Measurements from ENCODE around the gene RYR2. TPM values are rescaled to one million over a fixed set of nuclear protein-coding genes. Genes with fewer than 3 reads are reported as not detected.

RYR2 gene
- total and polyA plus RNA-seq, 11 donors: 77.7 to 1,319 (median 805) TPM

GRCh38 chr1:237033804-237034203 lies 8.2 kb upstream of the RYR2 start:
- intact Hi-C loops (cut with DNase I): no loop called here
- Histone ChIP-seq H3K4me3 (no peak overlapping the region), H3K36me3 (no peaks in the 10 kb centered on the region), H3K9me3 (no peaks in the 10 kb centered on the region), H3K27me3 (no peaks in the 10 kb centered on the region), H3K27ac (peak overlapping the region in 10 of 12 donors; percentile 42 to 91 (median 71)), H3K4me1 (peaks cover 0 to 33% (median 4%) of the 10 kb centered on the region in 12 donors)
- no peak for TF ChIP-seq POLR2A (IDR thresholded peaks at IDR 0.05)
- TF ChIP-seq CTCF (IDR thresholded peaks at IDR 0.05): no peak
- 45 to 57% (median 50%) methylated on average over 4 of the region's 4 CpGs for WGBS, 4 donors
- DNase-seq: no peak
- ATAC-seq: peak in 2 of 4 donors; percentile 56 to 62

GRCh38 chr1:237035759-237036158 lies 6.2 kb upstream of the RYR2 start:
- WGBS, 4 donors: 75 to 91% (median 84%) methylated on average over 1 of the region's 1 CpG
- ATAC-seq (no peak), DNase-seq (no peak)
- Histone ChIP-seq H3K4me3 (no peak overlapping the region), H3K27ac (peak overlapping the region in 1 of 12 donors; percentile 64), H3K36me3 (no peaks in the 10 kb centered on the region), H3K4me1 (peaks cover 0 to 38% (median 5%) of the 10 kb centered on the region in 12 donors), H3K27me3 (peaks cover 0 to 1% (median 0%) of the 10 kb centered on the region in 9 donors), H3K9me3 (no peaks in the 10 kb centered on the region)
- TF ChIP-seq CTCF (IDR thresholded peaks at IDR 0.05): no peak
- no peak for TF ChIP-seq POLR2A (IDR thresholded peaks at IDR 0.05)
- intact Hi-C loops (cut with DNase I): no loop called here

GRCh38 chr1:237038211-237038610 lies 3.8 kb upstream of the RYR2 start:
- Histone ChIP-seq H3K27me3 (peaks cover 0 to 25% (median 9%) of the 10 kb centered on the region in 9 donors), H3K27ac (peak overlapping the region in 8 of 12 donors; percentile 8 to 71 (median 47))

GRCh38 chr1:237040823-237041222 lies 1.2 kb upstream of the RYR2 start:
- intact Hi-C loops (cut with DNase I): loop anchor here in 4 of 10 donors (5.0 to 10.0 kb wide), 6 partner anchors 44 to 344 kb away; no protein-coding TSS in a partner anchor
- no peak for ATAC-seq
- H3K27me3 ChIP-seq: peaks cover 0 to 45% (median 11%) of the 10 kb centered on the region in 9 donors
- peak overlapping the region in 11 of 12 donors; percentile 54 to 85 (median 73) for H3K4me3 ChIP-seq
- H3K9me3 ChIP-seq: no peaks in the 10 kb centered on the region
- H3K4me1 ChIP-seq: peaks cover 0 to 8% (median 0%) of the 10 kb centered on the region in 12 donors
- TF ChIP-seq CTCF (IDR thresholded peaks at IDR 0.05) (no peak), POLR2A (IDR thresholded peaks at IDR 0.05) (no peak)
- 48 to 61% (median 58%) methylated on average over 10 of the region's 10 CpGs for WGBS, 4 donors
- no peak for DNase-seq
- peak overlapping the region; percentile 74 to 99 (median 96) for H3K27ac ChIP-seq
- no peaks in the 10 kb centered on the region for H3K36me3 ChIP-seq

More at GRCh38 chr1:237038211-237038610, 3.8 kb upstream of the RYR2 start:
- Histone ChIP-seq H3K36me3 (no peaks in the 10 kb centered on the region), H3K4me1 (peaks cover 0 to 17% (median 0%) of the 10 kb centered on the region in 12 donors), H3K9me3 (no peaks in the 10 kb centered on the region), H3K4me3 (no peak overlapping the region)
- TF ChIP-seq CTCF (IDR thresholded peaks at IDR 0.05): no peak
- no peak for TF ChIP-seq POLR2A (IDR thresholded peaks at IDR 0.05)
- intact Hi-C loops (cut with DNase I): no loop called here
- 53 to 62% (median 60%) methylated on average over 6 of the region's 6 CpGs for WGBS, 4 donors
- ATAC-seq (no peak), DNase-seq (no peak)

Measured in heart left ventricle (tissue), 16 donors.